Thyroid gland (tissue), 4 donors: ENCODE results near the gene RAD18. TPM values are rescaled to one million over a fixed set of nuclear protein-coding genes. Genes with fewer than 3 reads are reported as not detected.

Source experiments
- DNase-seq, 2 donors: peaks; one replicate each; pipeline ENCODE4 v3.0.0-alpha.2; 2019
- H3K27ac ChIP-seq, 3 donors: fragments of 200-600 bp; sonication (generic); 1 replicate in 2 of 3; 2 replicates in 1 of 3; pipeline ENCODE4 v1.5.1; 2016 to 2019; ENCODE audit warnings: mild to moderate bottlenecking in 1 of 3, moderate library complexity in 1 of 3
- H3K27me3 ChIP-seq: fragments of 200-600 bp; sonication (generic); one replicate; pipeline ENCODE4 v1.5.1; 2019
- H3K36me3 ChIP-seq, 2 donors: fragments of 200-600 bp; sonication (generic); one replicate each; pipeline ENCODE4 v1.5.1; 2016 to 2019
- H3K4me1 ChIP-seq, 2 donors: fragments of 200-600 bp; sonication (generic); one replicate each; pipeline ENCODE4 v1.5.1; 2017 to 2019
- H3K4me3 ChIP-seq, 3 donors: fragments of 200-600 bp; sonication (generic); replicated peaks in 1 of 3; 1 replicate in 2 of 3; 2 replicates in 1 of 3; pipeline ENCODE4 v1.5.1; 2016; ENCODE audit warnings: mild to moderate bottlenecking in 1 of 3
- H3K9me3 ChIP-seq: fragments of 200-600 bp; sonication (generic); one replicate; pipeline ENCODE4 v1.5.1; 2017
- POLR2A ChIP-seq, 2 donors: fragments of 450-650 bp; IDR thresholded peaks; one replicate each; pipeline ENCODE4 v1.6.1; 2017; ENCODE audit warnings: antibody characterized with exemption in 2 of 2, mild to moderate bottlenecking in 2 of 2, moderate library complexity in 1 of 2
- WGBS, 2 donors: methylation state at CpG; one replicate each; pipeline ENCODE4 v1.1.5; 2017; 5-methylcytosine and 5-hydroxymethylcytosine counted together
- intact Hi-C: fragments of 100-400 bp; cut with DNase I; formaldehyde crosslinking; loops from one replicate; pipeline ENCODE4 v1.15.1; 2023
- total RNA-seq, 4 donors: library from RNA; depleted of rRNA; stranded (reverse); fragments of >200 nt; gene quantifications; one replicate each; pipeline ENCODE4 v1.2.3, GENCODE V29; 2016
- TF ChIP-seq, protein P1 (sequence below), 6 experiments: fragments of 200-600 bp in 3 of 6; fragments of 450-650 bp in 3 of 6; sonication (generic) in 3 of 6; IDR thresholded peaks; one replicate each; pipeline ENCODE4 v1.5.1; 2016 to 2019; ENCODE audit warnings: antibody characterized with exemption in 6 of 6, mild to moderate bottlenecking in 2 of 6, inconsistent platforms in 1 of 6, moderate library complexity in 1 of 6

The RAD18 gene
- total RNA-seq, 4 donors from 2014 or later = 9.6 to 18.4 (median 10.5) TPM

DNA sequence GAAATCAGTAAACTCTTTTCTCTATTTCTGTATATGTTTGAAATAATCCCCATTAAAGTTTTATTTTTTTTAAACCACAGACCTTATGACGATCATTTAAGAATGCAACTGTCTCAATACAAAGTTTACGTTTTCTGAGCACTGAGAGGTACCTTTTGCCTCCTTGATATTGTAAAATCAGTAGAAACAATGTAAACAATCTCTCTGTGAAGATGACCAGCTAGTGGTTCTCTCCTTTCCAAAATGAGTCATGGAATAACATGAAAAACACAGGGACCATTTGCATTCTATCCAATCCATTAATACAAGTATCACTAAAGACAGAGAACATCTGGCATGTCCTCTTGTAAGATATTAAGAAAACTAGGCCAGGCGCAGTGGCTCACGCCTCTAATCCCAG lies 48.8 kb downstream of the RAD18 start:
- Histone ChIP-seq H3K27me3 (no peaks in the 10 kb centered on the region), H3K36me3 (no peaks in the 10 kb centered on the region), H3K27ac (no peak overlapping the region), H3K4me1 (no peaks in the 10 kb centered on the region), H3K4me3 (no peak overlapping the region), H3K9me3 (no peaks in the 10 kb centered on the region)
- 96% methylated on average over 4 of the region's 4 CpGs for WGBS, 2 donors
- DNase-seq = no peak
- intact Hi-C loops = no loop called here
- TF ChIP-seq POLR2A (IDR thresholded peaks at IDR 0.05) = no peak

DNA sequence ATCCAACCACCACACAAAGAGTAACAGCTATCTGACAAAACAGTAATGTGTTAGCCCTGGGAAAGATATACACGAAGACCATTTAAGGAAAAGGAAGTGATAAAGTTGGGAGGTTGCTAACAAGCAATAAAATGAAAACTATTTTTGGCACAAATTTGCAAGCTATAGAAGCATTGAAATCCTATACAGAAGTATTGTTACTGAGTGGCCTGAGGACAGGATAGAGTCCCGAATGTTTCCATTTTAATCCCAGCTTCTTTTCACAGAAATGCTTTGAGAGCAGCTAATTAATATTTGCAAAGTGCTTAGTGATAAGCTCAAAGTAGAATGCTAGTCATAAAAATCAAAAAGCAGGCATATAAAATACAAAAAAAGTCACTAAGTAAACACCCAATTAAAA lies 51.5 kb downstream of the RAD18 start:
- H3K27ac ChIP-seq = no peak overlapping the region
- intact Hi-C loops = no loop called here
- no peak for DNase-seq
- no peaks in the 10 kb centered on the region for H3K27me3 ChIP-seq
- no peak for TF ChIP-seq POLR2A (IDR thresholded peaks at IDR 0.05)
- TF ChIP-seq, protein P1, sequence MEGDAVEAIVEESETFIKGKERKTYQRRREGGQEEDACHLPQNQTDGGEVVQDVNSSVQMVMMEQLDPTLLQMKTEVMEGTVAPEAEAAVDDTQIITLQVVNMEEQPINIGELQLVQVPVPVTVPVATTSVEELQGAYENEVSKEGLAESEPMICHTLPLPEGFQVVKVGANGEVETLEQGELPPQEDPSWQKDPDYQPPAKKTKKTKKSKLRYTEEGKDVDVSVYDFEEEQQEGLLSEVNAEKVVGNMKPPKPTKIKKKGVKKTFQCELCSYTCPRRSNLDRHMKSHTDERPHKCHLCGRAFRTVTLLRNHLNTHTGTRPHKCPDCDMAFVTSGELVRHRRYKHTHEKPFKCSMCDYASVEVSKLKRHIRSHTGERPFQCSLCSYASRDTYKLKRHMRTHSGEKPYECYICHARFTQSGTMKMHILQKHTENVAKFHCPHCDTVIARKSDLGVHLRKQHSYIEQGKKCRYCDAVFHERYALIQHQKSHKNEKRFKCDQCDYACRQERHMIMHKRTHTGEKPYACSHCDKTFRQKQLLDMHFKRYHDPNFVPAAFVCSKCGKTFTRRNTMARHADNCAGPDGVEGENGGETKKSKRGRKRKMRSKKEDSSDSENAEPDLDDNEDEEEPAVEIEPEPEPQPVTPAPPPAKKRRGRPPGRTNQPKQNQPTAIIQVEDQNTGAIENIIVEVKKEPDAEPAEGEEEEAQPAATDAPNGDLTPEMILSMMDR (IDR thresholded peaks at IDR 0.05) = no peak
- H3K4me1 ChIP-seq = no peaks in the 10 kb centered on the region
- H3K9me3 ChIP-seq = no peaks in the 10 kb centered on the region
- H3K36me3 ChIP-seq = no peaks in the 10 kb centered on the region
- WGBS, 2 donors = 78 to 85% methylated on average over 2 of the region's 2 CpGs
- no peak overlapping the region for H3K4me3 ChIP-seq

DNA sequence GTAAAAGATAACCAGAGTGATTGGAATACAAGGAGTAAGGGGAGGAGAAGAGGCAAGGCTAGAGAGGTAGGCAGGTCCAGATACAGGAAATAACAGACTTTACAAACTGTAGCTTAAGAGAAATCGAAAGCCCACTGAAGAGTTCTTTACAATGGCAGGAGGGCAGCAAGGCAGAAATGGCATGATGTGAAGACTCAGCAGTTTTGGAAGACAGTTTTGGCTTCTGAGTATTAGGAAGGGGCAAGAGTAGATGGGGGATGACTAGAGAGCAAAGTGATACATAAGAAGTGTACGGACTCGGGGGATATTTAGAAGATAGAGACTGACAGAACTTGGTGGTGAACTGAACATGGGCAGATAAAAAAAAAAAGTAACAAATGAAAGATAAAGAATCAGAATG lies 54.1 kb downstream of the RAD18 start:
- TF ChIP-seq, protein P1 (IDR thresholded peaks at IDR 0.05) = no peak
- TF ChIP-seq POLR2A (IDR thresholded peaks at IDR 0.05) = no peak
- intact Hi-C loops = no loop called here
- H3K27ac ChIP-seq = no peak overlapping the region
- no peaks in the 10 kb centered on the region for H3K4me1 ChIP-seq
- no peak overlapping the region for H3K4me3 ChIP-seq
- DNase-seq = no peak
- H3K36me3 ChIP-seq = no peaks in the 10 kb centered on the region
- WGBS, 2 donors = 97 to 99% methylated on average over 3 of the region's 3 CpGs
- H3K27me3 ChIP-seq = no peaks in the 10 kb centered on the region
- no peaks in the 10 kb centered on the region for H3K9me3 ChIP-seq

DNA sequence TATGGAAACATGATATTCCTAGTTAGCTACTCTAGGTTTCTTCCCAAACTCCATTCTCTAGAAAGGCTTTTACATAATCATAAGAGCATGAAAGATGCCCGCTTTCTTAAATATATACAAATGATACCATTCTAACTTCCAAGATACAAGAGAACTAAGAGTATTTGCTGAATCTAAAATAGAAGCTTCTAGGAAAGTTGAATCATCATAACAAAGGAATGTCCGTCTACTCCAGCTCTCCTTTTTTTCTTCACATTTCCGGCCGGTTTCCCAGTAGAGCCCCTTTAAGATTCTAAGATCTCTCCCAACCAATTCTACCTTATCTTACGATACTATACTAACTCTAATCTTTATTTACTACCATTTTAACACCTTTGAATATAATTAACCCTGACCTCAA lies 60.1 kb downstream of the RAD18 start:
- Histone ChIP-seq H3K27me3 (no peaks in the 10 kb centered on the region), H3K27ac (no peak overlapping the region), H3K36me3 (no peaks in the 10 kb centered on the region), H3K4me3 (no peak overlapping the region), H3K9me3 (no peaks in the 10 kb centered on the region), H3K4me1 (no peaks in the 10 kb centered on the region)
- no peak for DNase-seq
- intact Hi-C loops = no loop called here
- 95% methylated on average over 5 of the region's 5 CpGs for WGBS, 2 donors
- TF ChIP-seq POLR2A (IDR thresholded peaks at IDR 0.05) = no peak
- TF ChIP-seq, protein P1 (IDR thresholded peaks at IDR 0.05) = no peak

DNA sequence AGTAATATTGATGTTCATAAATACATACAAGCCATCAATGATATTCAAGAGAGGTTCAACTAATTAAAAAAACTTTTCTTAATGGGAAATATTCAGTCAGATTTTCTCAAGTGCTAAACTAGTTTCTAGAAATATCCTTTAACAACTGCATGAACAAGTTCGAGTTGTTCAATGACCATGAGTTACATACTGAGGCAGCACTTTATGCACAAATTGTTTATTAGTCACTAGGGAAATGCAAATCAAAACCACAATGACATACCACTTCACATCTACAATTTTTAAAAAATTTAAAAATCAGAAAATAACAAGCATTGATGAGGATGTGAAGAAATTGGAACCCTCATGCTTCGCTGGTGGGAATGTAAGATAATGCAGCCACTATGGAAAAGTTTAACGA lies 62.4 kb downstream of the RAD18 start:
- no peak overlapping the region for H3K27ac ChIP-seq
- no peaks in the 10 kb centered on the region for H3K9me3 ChIP-seq
- H3K4me1 ChIP-seq = no peaks in the 10 kb centered on the region
- no peaks in the 10 kb centered on the region for H3K36me3 ChIP-seq
- no peak for DNase-seq
- H3K4me3 ChIP-seq = no peak overlapping the region
- WGBS, 2 donors = 94 to 96% methylated on average over 3 of the region's 3 CpGs
- TF ChIP-seq, protein P1 (IDR thresholded peaks at IDR 0.05) = no peak
- no peak for TF ChIP-seq POLR2A (IDR thresholded peaks at IDR 0.05)
- intact Hi-C loops = no loop called here
- H3K27me3 ChIP-seq = no peaks in the 10 kb centered on the region
